Measurements from ENCODE around the gene TFPI2.

Gene TFPI2

GRCh38 chr7:93906267-93906666 is 15.7 kb upstream of the TFPI2 start, which contains the start of gene GNGT1:
Gene GNGT1 (plus strand): TSS chr7:93906567. CDS start chr7:93906747, 180 bp downstream.
- no peak for DNase-seq (ENCODE audit: low read depth)

GRCh38 chr7:93902777-93903423 is 12.3 kb upstream of the TFPI2 start:
- no peak for DNase-seq (ENCODE audit: low read depth)

DNA sequence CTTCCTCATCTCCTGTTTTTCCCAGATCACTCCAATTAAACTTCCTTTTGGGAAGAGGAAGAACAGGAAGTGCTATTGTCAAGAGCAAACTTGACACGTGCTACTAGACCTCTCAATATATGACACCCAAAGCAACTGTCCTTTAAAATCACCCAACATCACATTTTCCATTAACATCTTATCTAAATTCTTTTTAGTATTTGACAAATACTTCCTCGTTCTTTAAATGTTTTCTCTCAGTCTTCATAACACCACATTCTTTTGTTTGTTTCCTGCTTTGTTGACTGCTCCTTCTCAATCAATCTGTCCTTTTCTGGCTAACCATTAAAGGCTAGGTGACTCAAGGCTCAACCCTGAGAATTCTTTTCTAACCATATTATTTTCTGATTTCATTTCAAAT is 7.1 kb upstream of the TFPI2 start:
- DNase-seq (ENCODE audit: low read depth) = no peak

DNA sequence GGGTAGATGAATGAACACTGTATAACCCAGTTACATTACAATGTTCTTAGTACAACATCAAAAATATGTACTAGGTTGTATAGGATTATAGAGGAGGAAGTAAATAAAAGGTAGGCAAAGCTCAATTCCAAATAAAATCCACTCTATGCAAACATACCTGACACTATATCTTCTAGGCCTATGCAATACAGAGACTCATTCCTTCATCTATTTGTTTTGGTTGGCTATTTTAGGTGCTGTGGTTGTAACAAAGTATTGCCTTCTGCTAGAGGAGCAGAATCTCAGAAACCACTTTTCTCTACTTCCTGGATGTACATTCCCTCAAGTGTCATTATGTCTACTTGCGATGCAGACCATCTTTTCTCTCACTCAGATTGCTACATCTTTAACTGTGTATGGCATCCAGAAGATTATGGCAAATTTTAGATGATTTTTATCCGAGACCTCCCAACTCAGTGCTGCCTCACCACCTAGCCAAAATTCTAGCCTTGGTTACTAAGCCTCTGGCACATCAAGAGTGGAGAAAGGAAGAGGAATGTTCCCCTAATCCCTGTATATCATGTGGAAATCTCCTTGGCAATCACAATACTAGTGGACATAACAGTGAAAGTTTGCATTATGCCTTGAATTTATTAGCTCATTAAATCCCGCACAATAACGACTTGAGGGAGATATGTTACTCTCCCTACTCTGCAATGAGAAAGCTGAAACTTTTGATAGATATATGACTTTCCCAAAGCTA is 5.5 kb upstream of the TFPI2 start:
- no peak for DNase-seq (ENCODE audit: low read depth)

DNA sequence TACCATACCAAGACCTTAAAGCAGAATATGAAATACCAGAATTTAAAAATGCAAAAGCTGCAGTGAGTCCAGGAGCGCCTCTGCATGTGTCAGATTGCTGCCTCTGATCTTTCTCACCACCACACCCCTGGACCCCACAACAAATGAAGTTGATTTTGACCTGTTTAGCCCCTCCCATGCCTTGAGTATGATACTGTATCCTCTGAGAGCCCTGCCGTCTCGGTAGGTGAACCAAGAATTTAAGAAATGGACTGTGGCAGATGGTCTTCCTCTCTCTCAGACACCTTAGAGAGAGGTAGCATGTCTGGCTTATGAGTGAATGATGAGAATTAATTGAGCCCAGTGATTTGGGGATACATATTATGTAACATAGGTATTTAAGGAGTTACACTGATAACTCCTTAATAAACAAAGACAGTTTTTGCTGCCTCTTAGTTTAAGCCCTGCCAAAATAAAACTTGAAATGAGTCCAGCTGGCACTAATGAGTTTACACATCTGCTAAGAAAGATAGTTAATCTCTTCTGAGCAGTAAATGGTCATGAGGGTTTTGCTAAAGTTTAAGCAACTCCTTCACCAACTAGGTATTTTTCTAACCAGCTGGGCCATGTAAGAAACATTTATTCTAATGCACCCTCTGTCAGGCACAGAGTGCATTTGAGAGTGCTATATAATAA is 4.5 kb upstream of the TFPI2 start:
- DNase-seq (ENCODE audit: low read depth) = no peak

GRCh38 chr7:93894426-93894825 is 3.9 kb upstream of the TFPI2 start:
- no peak for DNase-seq (ENCODE audit: low read depth)

DNA sequence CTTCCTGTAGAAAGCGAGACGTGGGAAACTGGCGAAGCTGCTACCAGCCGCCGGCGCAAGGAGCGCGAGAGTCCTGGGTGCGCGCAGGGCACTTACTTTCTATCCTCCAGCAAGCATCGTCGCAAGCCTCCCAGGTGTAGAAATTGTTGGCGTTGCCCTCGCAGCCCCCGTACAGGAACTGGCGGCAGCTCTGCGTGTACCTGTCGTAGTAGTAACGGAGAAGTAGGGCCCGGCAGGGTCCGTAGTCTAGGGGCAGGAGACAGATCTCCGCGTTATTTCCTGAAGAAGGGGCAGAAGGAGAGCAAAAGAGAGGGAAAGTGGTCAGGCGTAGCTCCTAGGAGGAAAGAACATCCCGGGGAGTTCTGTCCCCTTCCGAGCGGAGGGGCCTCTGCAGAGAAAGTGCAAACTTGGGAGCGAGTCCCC is 501 bp downstream of the TFPI2 start:
- no peak for DNase-seq (ENCODE audit: low read depth)

DNA sequence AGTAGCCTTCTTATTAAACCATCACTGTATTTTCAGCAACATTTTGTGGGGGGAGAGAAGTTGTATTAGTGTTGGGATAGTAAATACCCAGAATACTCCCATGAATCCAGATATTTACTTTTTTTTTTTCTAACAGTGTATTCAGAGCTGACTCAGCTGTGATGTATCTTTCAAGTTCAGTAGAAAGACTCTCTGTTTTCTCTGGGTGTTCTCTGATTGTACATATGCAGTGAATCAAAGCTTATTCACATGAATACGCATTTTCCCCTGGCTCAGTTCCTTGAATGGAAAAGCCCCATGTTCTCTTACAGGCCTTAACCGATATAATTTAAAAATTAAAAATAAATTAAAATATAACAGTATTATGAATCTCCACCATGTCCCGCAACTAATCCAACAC is 1.3 kb downstream of the TFPI2 start:
- DNase-seq (ENCODE audit: low read depth) = no peak

DNA sequence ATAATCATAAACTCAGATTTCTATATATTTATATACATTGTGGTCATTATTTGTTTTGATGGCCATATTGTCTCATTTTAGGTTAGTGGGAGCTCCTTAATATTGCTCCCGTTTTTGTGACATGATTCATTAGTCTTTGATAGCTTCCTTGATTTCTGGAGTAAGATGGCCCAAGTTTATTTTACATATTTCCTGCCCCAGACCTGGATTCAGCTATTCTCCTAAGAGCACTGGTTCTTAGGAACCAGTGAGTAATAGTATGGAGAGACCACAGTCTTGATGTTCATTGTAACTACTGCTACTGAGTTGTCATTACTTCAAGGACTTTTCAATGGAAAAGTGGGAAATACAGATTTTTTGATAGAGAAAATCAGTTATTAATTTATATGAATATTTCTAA is 6.0 kb downstream of the TFPI2 start:
- DNase-seq (ENCODE audit: low read depth) = no peak

DNA sequence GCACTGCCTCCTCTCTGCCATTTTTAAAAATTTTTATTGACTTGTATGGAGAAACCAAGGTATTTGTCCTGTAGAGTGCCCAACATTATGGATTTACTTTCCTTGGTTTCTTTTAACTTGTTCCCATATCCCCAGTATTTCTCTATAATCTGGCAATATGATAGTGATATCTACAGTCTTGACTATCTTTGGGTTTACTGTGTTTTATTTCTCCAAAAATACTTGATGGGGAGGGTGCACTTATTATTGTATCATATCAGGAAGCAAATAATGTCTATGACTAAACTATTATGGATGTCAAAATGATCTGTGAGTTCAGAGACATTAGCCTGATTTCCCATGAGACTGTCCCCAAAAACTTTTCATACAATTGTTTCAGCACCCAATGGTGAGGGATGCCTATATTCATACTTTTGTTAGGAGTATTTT is 6.6 kb downstream of the TFPI2 start:
- no peak for DNase-seq (ENCODE audit: low read depth)

- no peak for DNase-seq (ENCODE audit: low read depth)
Measured at GRCh38 chr7:93883078-93883916, 7.3 kb downstream of the TFPI2 start.

DNA sequence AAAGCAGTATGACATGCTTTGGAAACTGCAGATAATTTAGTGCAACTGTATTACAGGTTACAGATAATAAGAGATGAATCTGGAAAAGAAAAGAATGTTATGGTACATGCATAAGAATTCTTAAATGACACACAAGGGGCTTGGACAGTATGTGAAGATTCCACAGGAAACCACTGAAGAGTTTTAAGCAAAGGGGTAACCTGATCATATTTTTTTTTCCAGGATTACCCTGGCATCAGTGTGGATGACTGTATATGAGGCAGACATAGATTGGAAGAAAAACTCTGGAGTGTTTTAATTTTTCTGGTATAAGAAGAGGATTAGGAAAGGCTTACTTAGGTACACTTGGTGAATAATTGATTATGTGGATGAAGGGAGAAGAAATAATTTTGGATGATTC is 8.1 kb downstream of the TFPI2 start:
- no peak for DNase-seq (ENCODE audit: low read depth)

- DNase-seq (ENCODE audit: low read depth) = no peak
Measured at GRCh38 chr7:93879356-93879755, 11.2 kb downstream of the TFPI2 start.

DNA sequence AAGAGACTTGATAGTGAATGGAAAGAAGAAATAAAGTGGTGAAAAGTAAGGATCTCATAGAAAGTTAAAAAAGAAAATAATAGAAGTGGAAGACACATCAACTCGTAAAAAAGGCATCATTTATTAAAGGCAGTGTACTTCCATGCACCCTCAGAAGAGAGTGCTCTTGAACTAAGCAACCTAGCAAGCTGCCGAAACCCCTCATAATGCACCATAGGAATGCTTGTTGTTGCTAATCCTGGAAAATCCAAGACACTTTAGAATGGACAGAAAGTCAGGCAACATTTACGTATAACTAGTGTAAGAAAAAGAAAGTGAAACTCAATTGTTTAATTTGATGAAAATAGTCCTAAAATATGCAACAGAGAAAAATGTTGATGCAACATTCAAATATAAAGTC is 12.8 kb downstream of the TFPI2 start:
- DNase-seq (ENCODE audit: low read depth) = no peak

DNA sequence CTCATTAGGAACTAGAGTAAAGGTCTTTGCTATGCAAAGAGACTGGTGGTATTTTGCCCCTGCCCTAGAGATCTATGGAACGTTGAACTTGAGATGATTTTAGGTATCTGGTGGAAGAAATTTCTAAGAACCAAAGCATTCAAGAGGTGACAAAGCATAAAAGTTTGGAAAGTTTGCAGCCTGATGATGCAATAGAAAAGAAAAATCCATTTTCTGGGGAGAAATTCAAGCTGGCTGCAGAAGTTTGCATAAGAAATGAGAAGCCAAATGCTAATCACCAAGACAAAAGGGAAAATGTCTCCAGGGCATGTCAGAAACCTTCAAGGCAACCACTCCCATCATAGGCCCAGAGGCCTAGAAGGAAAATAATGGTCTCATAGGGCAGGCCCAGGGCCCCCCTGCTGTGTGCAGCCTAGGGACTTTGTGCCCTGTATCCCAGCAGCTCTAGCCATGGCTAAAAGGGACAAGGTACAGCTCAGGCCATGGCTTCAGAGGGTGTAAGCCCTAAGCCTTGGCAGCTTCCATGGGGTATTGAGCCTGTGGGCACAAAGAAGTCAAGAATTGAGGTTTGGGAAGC is 16.5 kb downstream of the TFPI2 start:
- no peak for DNase-seq (ENCODE audit: low read depth)

GRCh38 chr7:93866886-93867285 is 23.7 kb downstream of the TFPI2 start:
- no peak for DNase-seq (ENCODE audit: low read depth)

- DNase-seq (ENCODE audit: low read depth) = no peak
Measured at GRCh38 chr7:93862651-93863050, 27.9 kb downstream of the TFPI2 start.

DNA sequence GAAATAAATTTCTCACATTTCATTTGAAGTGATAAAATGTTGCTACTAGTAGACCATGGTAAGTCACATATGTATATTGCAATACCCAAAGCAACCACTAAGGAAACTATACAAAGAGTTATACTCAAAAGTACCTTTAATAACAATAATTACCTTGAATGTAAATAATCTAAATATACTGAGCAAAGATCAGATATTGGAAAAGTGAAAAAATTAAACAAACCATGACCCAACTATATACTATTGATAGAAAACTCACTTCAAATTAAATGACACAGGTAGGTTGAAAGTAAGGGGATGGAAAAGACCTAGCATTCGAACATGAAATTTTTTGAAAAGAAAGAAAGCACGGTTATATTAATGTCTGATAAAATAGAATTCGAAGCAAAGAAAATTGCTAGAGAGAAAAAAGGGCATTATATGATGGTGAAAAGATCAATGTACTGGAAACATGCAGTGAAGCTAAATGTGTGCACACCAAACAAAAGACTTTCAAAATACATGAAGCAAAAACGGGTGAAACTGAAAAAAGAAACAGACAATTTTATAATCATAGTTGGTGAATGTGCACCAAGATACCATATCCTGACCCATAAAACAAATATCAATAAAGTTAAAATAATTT is 29.1 kb downstream of the TFPI2 start:
- DNase-seq (ENCODE audit: low read depth) = no peak

DNA sequence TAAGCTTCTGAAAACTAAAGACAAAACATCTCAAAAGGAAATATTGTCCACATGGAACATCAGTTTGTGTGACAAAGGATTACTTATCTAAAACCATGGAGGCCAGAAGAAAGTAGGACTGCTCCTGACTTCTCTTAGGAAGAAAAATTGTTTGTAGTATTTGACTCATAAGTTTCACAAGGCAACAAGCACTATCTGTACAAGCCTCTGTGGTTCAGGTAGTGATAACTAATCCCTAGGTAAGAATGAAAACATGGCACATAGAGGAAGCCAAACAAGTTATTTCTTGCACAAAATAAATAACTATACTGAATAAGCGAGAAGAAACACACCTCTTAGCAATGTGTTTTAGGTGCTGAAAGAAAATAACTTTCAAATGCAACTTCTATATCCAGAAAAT is 30.3 kb downstream of the TFPI2 start:
- no peak for DNase-seq (ENCODE audit: low read depth)

DNA sequence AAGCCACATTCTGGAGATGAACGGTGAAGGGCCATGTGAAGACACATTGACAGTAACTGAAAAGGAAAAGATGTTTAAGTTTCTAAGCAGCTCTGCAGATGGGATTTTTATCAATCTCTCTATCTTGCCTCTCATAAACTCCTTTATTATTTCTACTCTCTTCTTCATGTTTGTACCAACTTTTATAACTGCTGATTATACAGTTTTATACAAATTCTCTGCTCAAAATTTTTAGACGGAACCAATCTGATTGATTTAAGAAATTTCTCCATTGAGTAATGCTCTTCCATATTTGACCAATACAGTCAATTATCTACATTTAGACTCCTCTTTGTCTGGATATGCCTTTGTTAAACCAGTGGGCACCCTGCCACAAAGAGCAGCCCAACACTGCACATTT is 31.7 kb downstream of the TFPI2 start:
- no peak for DNase-seq (ENCODE audit: low read depth)

- DNase-seq (ENCODE audit: low read depth) = no peak
Measured at GRCh38 chr7:93856323-93856722, 34.2 kb downstream of the TFPI2 start.
